Endothelial cell of umbilical vein (primary cell): ENCODE results near the gene DESI2. TPM values are rescaled to one million over a fixed set of nuclear protein-coding genes. Genes with fewer than 3 reads are reported as not detected.

Experiments
- BruUV-seq: library from RNA; stranded (reverse); fragments of 400-500 nt; replicated peaks from 2 replicates; lab custom pipeline; 2021; lab: Mats Ljungman, UMichigan
- CTCF ChIA-PET: fragments of 300-600, 350-600 bp; sonication (Branson Sonifier 250); formaldehyde crosslinking; loops from one replicate; lab custom pipeline; 2021; ENCODE audit warnings: antibody characterized with exemption, inconsistent platforms; lab: Charles Lee
- POLR2A ChIA-PET: fragments of 300-600, 350-600 bp; sonication (Branson Sonifier 250); formaldehyde crosslinking; loops from one replicate; lab custom pipeline; 2021; ENCODE audit warnings: antibody characterized with exemption, inconsistent platforms; lab: Charles Lee
- DNase-seq: peaks from one replicate; pipeline ENCODE4 v3.0.0-alpha.2; 2011; ENCODE audit warnings: low read depth, low spot score
- FAIRE-seq: peaks from 2 replicates; lab custom pipeline; 2011; peaks lifted over from hg19 to GRCh38; lab: Jason Lieb, UNC
- H2AFZ ChIP-seq: 2 replicates; pipeline ENCODE4 v1.6.0; 2012; ENCODE audit warnings: low read depth, low read length, control low read depth, inconsistent platforms
- H3K27ac ChIP-seq: 2 replicates; pipeline ENCODE4 v1.5.1; 2011; ENCODE audit warnings: low read depth, mild to moderate bottlenecking, control low read depth, low read length, moderate library complexity; ENCODE audit not compliant: insufficient read depth
- H3K27me3 ChIP-seq, 2 experiments: 2 replicates each; pipeline versions ENCODE4 v1.6.0 to v1.6.1; 2011; ENCODE audit warnings: low read length in 2 of 2, mixed read lengths in 1 of 2; ENCODE audit not compliant: control insufficient read depth in 2 of 2, insufficient read depth in 2 of 2
- H3K36me3 ChIP-seq, 2 experiments: 2 replicates in 1 of 2; 3 replicates in 1 of 2; pipeline ENCODE4 v1.5.1; 2011; ENCODE audit warnings: low read length in 2 of 2, mild to moderate bottlenecking in 1 of 2, moderate library complexity in 1 of 2; ENCODE audit not compliant: control insufficient read depth in 2 of 2, insufficient read depth in 2 of 2; ENCODE audit errors: extremely low read depth in 1 of 2
- H3K4me1 ChIP-seq: 3 replicates; pipeline ENCODE4 v1.5.1; 2011; ENCODE audit warnings: mild to moderate bottlenecking, low read length; ENCODE audit not compliant: control insufficient read depth, insufficient read depth; ENCODE audit errors: extremely low read depth
- H3K4me2 ChIP-seq: 2 replicates; pipeline ENCODE4 v1.6.1; 2011; ENCODE audit warnings: low read length, control low read depth, mixed read lengths; ENCODE audit not compliant: insufficient read depth
- H3K4me3 ChIP-seq, 3 experiments: fragments of 200-600 bp in 1 of 3; sonication (generic), shearing (Covaris generic) in 1 of 3; replicated peaks in 1 of 3; 2 replicates each; pipeline ENCODE4 v1.5.1; 2011 to 2016; ENCODE audit warnings: control low read depth in 3 of 3, low read length in 3 of 3, mild to moderate bottlenecking in 2 of 3, inconsistent platforms in 1 of 3, low read depth in 1 of 3, moderate library complexity in 1 of 3; ENCODE audit not compliant: insufficient read depth in 1 of 3
- H3K79me2 ChIP-seq: 2 replicates; pipeline ENCODE4 v1.6.0; 2012; ENCODE audit warnings: low read length, inconsistent platforms; ENCODE audit not compliant: control insufficient read depth, insufficient read depth
- H3K9ac ChIP-seq: replicated peaks from 2 replicates; pipeline ENCODE3; 2011; ENCODE audit warnings: low read length, control low read depth; ENCODE audit not compliant: insufficient read depth; ENCODE audit errors: extremely low read depth
- H3K9me1 ChIP-seq: replicated peaks from 3 replicates; pipeline ENCODE4 v1.6.0; 2011; ENCODE audit warnings: mild to moderate bottlenecking, low read length; ENCODE audit not compliant: control insufficient read depth, insufficient read depth; ENCODE audit errors: extremely low read depth
- H3K9me3 ChIP-seq: replicated peaks from 2 replicates; pipeline ENCODE4 v1.5.1; 2012; ENCODE audit warnings: low read length, inconsistent platforms; ENCODE audit not compliant: control insufficient read depth, insufficient read depth
- H4K20me1 ChIP-seq: replicated peaks from 2 replicates; pipeline ENCODE3; 2011; ENCODE audit warnings: mild to moderate bottlenecking, low read length; ENCODE audit not compliant: control insufficient read depth, insufficient read depth; ENCODE audit errors: extremely low read depth
- CTCF ChIP-seq, 2 donors: IDR thresholded peaks; 1 replicate in 1 of 2; 2 replicates in 1 of 2; pipeline ENCODE4 v1.5.1; 2011; ENCODE audit warnings: low read length in 2 of 2, mild to moderate bottlenecking in 2 of 2, moderate library complexity in 2 of 2, control low read depth in 1 of 2, inconsistent platforms in 1 of 2, low read depth in 1 of 2; ENCODE audit not compliant: insufficient read depth in 1 of 2; ENCODE audit errors: extremely low read depth in 1 of 2
- EZH2 ChIP-seq: IDR thresholded peaks from 2 replicates; pipeline ENCODE4 v1.6.1; 2012; ENCODE audit warnings: borderline replicate concordance, low read depth, mild to moderate bottlenecking, moderate library complexity, low read length, inconsistent platforms; ENCODE audit not compliant: severe bottlenecking
- FOS ChIP-seq: IDR thresholded peaks from 2 replicates; pipeline ENCODE4 v1.6.1; 2011; ENCODE audit warnings: mild to moderate bottlenecking, low read length, moderate library complexity, borderline replicate concordance; ENCODE audit not compliant: insufficient read depth
- GATA2 ChIP-seq: IDR thresholded peaks from 2 replicates; pipeline ENCODE4 v1.7.0; 2011; ENCODE audit warnings: low read depth, mild to moderate bottlenecking, moderate library complexity, mixed read lengths, low read length; ENCODE audit not compliant: insufficient read length, insufficient read depth
- JUN ChIP-seq: IDR thresholded peaks from 2 replicates; pipeline ENCODE4 v1.6.1; 2011; ENCODE audit warnings: borderline replicate concordance, low read depth; ENCODE audit not compliant: insufficient read length, insufficient read depth
- MAX ChIP-seq: IDR thresholded peaks from 2 replicates; pipeline ENCODE4 v1.6.1; 2011; ENCODE audit not compliant: insufficient read depth, insufficient read length
- MYC ChIP-seq: IDR thresholded peaks from one replicate; pipeline ENCODE4 v1.6.1; 2011; ENCODE audit warnings: mild to moderate bottlenecking, low read depth, low read length
- POLR2A ChIP-seq: IDR thresholded peaks from 2 replicates; pipeline ENCODE4 v1.6.1; 2012; ENCODE audit warnings: low read depth, mild to moderate bottlenecking, control low read depth, low read length
- POLR2AphosphoS5 ChIP-seq: IDR thresholded peaks from 2 replicates; pipeline ENCODE4 v1.6.1; 2012; ENCODE audit warnings: low read depth, mild to moderate bottlenecking, control low read depth, low read length, moderate library complexity; ENCODE audit not compliant: insufficient read depth
- dilution Hi-C: fragments of 300-500 bp; cut with MboI; formaldehyde crosslinking; loops from one replicate; pipeline ENCODE4 v1.15.0; 2019; ENCODE audit warnings: low sequenced_read_pairs; ENCODE audit not compliant: extremely low pct_ligation_motif_present
- intact Hi-C: fragments of 100-400 bp; cut with micrococcal nuclease; formaldehyde crosslinking; loops from one replicate; pipeline ENCODE4 v1.10.0; 2022
- polyA plus RNA-seq, 4 experiments: library from polyadenylated mRNA; depleted of rRNA in 3 of 4; stranded (reverse) in 3 of 4; unstranded in 1 of 4; fragments of >200 nt; gene quantifications; 2 replicates each; pipeline versions ENCODE4 v1.2.1 to v1.2.3, GENCODE V29; 2011 to 2012; ENCODE audit warnings: missing spikeins in 1 of 4
- total RNA-seq: library from RNA; stranded (reverse); gene quantifications from 2 replicates; pipeline ENCODE4 v1.2.3, GENCODE V29; 2021

DESI2 gene
- total and polyA plus RNA-seq, 2 donors (not counting 3 experiments of a cell fraction or from before 2014, with no cell fraction given): 22.9 to 37.2 TPM

- Histone ChIP-seq H3K9me1 (no peaks in the 10 kb centered on the region), H3K9me3 (no peaks in the 10 kb centered on the region), H2AFZ (no peak overlapping the region), H3K27ac (no peak overlapping the region), H3K36me3 (peaks cover 5 to 15% of the 10 kb centered on the region in 2 experiments), H3K27me3 (no peaks in the 10 kb centered on the region), H4K20me1 (no peaks in the 10 kb centered on the region), H3K4me1 (no peaks in the 10 kb centered on the region), H3K4me3 (no peak overlapping the region), H3K4me2 (no peak overlapping the region), H3K79me2 (no peaks in the 10 kb centered on the region), H3K9ac (no peak overlapping the region)
- intact Hi-C loops: no loop called here
- FAIRE-seq (no peak), DNase-seq (no peak)
- TF ChIP-seq CTCF (IDR thresholded peaks at IDR 0.05; ENCODE audit: extremely low read depth in 1 of 2, insufficient read depth in 1 of 2, low read depth in 1 of 2, low read length in 2 of 2) (no peak), JUN (no peak), POLR2AphosphoS5 (no peak), MAX (no peak), GATA2 (no peak), POLR2A (no peak), MYC (no peak), EZH2 (no peak), FOS (no peak)
- CTCF ChIA-PET: interaction anchor here (0.7 kb wide), 1 partner anchor 58 kb away, joined by 3 read pairs; no protein-coding TSS in a partner anchor
- no TSS peak for BruUV-seq
- POLR2A ChIA-PET: no interaction called here
- dilution Hi-C loops: no loop called here
Observed at GRCh38 chr1:244704107-244704506, 51.2 kb downstream of the DESI2 start.
